Cardiac fibroblast (primary cell): Measurements from ENCODE around the gene ACAD9.

Experiments
- DNase-seq, 2 donors: peaks; one replicate each; pipeline versions ENCODE4 v3.0.0 to v3.0.0-alpha.2; 2010; ENCODE audit warnings: low read depth in 2 of 2
- H3K4me3 ChIP-seq, 2 donors: replicated peaks in 1 of 2; 1 replicate in 1 of 2; 2 replicates in 1 of 2; pipeline ENCODE4 v1.5.1; 2011; ENCODE audit warnings: low read depth in 2 of 2, low read length in 2 of 2, mild to moderate bottlenecking in 2 of 2, moderate library complexity in 1 of 2
- CTCF ChIP-seq: IDR thresholded peaks from one replicate; pipeline ENCODE4 v1.5.1; 2011; ENCODE audit warnings: low read depth, mild to moderate bottlenecking, low read length, inconsistent platforms

ACAD9 gene

GRCh38 chr3:128935922-128936321, 56.5 kb downstream of the ACAD9 start:
- TF ChIP-seq CTCF = no peak
- no peak overlapping the region for H3K4me3 ChIP-seq
- no peak for DNase-seq

- no peak for TF ChIP-seq CTCF
- no peak overlapping the region for H3K4me3 ChIP-seq
- DNase-seq = no peak
Observed at GRCh38 chr3:128936341-128936740, 56.9 kb downstream of the ACAD9 start.

- DNase-seq = no peak
- H3K4me3 ChIP-seq = no peak overlapping the region
- TF ChIP-seq CTCF = no peak
Observed at GRCh38 chr3:128940252-128940651, 60.8 kb downstream of the ACAD9 start.

- no peak for DNase-seq
- no peak overlapping the region for H3K4me3 ChIP-seq
- no peak for TF ChIP-seq CTCF
Observed at GRCh38 chr3:128942161-128942952, 62.9 kb downstream of the ACAD9 start.

- H3K4me3 ChIP-seq = no peak overlapping the region
- DNase-seq = no peak
- TF ChIP-seq CTCF = no peak
Observed at GRCh38 chr3:128945041-128945877, 65.8 kb downstream of the ACAD9 start.

- DNase-seq = no peak
- TF ChIP-seq CTCF = no peak
- no peak overlapping the region for H3K4me3 ChIP-seq
Observed at GRCh38 chr3:128945878-128946175, 66.4 kb downstream of the ACAD9 start.
